Measurements from ENCODE around the gene VPS52.
"Not testable (repeated sequence)": the region's sequence is repeated elsewhere in the genome, so short reads cannot be mapped to it uniquely, and the experiment has no call there.

VPS52 gene

GRCh38 chr6:33278810-33279209 lies 7.1 kb upstream of the VPS52 start:
- no peak for FAIRE-seq

- no peak for FAIRE-seq
Measured at GRCh38 chr6:33278392-33278741, 6.7 kb upstream of the VPS52 start.

GRCh38 chr6:33277663-33278391 lies 6.2 kb upstream of the VPS52 start:
- no peak for FAIRE-seq

- FAIRE-seq = no peak
Measured at GRCh38 chr6:33276864-33277662, 5.4 kb upstream of the VPS52 start, which contains the start of gene B3GALT4. B3GALT4 (plus strand) TSS chr6:33277123; CDS start chr6:33277420, 297 bp downstream.

GRCh38 chr6:33276581-33276863 lies 4.8 kb upstream of the VPS52 start:
- FAIRE-seq = no peak

GRCh38 chr6:33275795-33276580 lies 4.3 kb upstream of the VPS52 start:
- FAIRE-seq = not testable (repeated sequence)

- FAIRE-seq = no peak
Measured at GRCh38 chr6:33273924-33274902, 2.5 kb upstream of the VPS52 start.

- FAIRE-seq = no peak
Measured at GRCh38 chr6:33273129-33273923, 1.6 kb upstream of the VPS52 start.

- no peak for FAIRE-seq
Measured at GRCh38 chr6:33272275-33273128, 826 bp upstream of the VPS52 start.

- no peak for FAIRE-seq
Measured at GRCh38 chr6:33271117-33271467, 584 bp downstream of the VPS52 start.

- FAIRE-seq = no peak
Measured at GRCh38 chr6:33264015-33264414, 7.7 kb downstream of the VPS52 start.

- not testable (repeated sequence) for FAIRE-seq
Measured at GRCh38 chr6:33262490-33262889, 9.2 kb downstream of the VPS52 start.

GRCh38 chr6:33259032-33259431 lies 12.6 kb downstream of the VPS52 start:
- no peak for FAIRE-seq

GRCh38 chr6:33254591-33254990 lies 17.1 kb downstream of the VPS52 start:
- FAIRE-seq = no peak

GRCh38 chr6:33252759-33253158 lies 18.9 kb downstream of the VPS52 start:
- no peak for FAIRE-seq

- FAIRE-seq = no peak
Measured at GRCh38 chr6:33251395-33252012, 20.2 kb downstream of the VPS52 start.

GRCh38 chr6:33250731-33251130 lies 20.9 kb downstream of the VPS52 start:
- FAIRE-seq = no peak

- FAIRE-seq = no peak
Measured at GRCh38 chr6:33249732-33250630, 21.7 kb downstream of the VPS52 start.

Measured in endometrium (tissue), 2 donors.